Endothelial cell of umbilical vein (primary cell): ENCODE measurements around the gene RNF224. TPM values are rescaled to one million over a fixed set of nuclear protein-coding genes. Genes with fewer than 3 reads are reported as not detected.

Experiments
- BruUV-seq: library from RNA; stranded (reverse); fragments of 400-500 nt; replicated peaks from 2 replicates; lab custom pipeline; 2021; lab: Mats Ljungman, UMichigan
- CTCF ChIA-PET: fragments of 300-600, 350-600 bp; sonication (Branson Sonifier 250); formaldehyde crosslinking; loops from one replicate; lab custom pipeline; 2021; ENCODE audit warnings: antibody characterized with exemption, inconsistent platforms; lab: Charles Lee
- POLR2A ChIA-PET: fragments of 300-600, 350-600 bp; sonication (Branson Sonifier 250); formaldehyde crosslinking; loops from one replicate; lab custom pipeline; 2021; ENCODE audit warnings: antibody characterized with exemption, inconsistent platforms; lab: Charles Lee
- DNase-seq: peaks from one replicate; pipeline ENCODE4 v3.0.0-alpha.2; 2011; ENCODE audit warnings: low read depth, low spot score
- FAIRE-seq: peaks from 2 replicates; lab custom pipeline; 2011; peaks lifted over from hg19 to GRCh38; lab: Jason Lieb, UNC
- H2AFZ ChIP-seq: 2 replicates; pipeline ENCODE4 v1.6.0; 2012; ENCODE audit warnings: low read depth, low read length, control low read depth, inconsistent platforms
- H3K27ac ChIP-seq: 2 replicates; pipeline ENCODE4 v1.5.1; 2011; ENCODE audit warnings: low read depth, mild to moderate bottlenecking, control low read depth, low read length, moderate library complexity; ENCODE audit not compliant: insufficient read depth
- H3K27me3 ChIP-seq, 2 experiments: 2 replicates each; pipeline versions ENCODE4 v1.6.0 to v1.6.1; 2011; ENCODE audit warnings: low read length in 2 of 2, mixed read lengths in 1 of 2; ENCODE audit not compliant: control insufficient read depth in 2 of 2, insufficient read depth in 2 of 2
- H3K36me3 ChIP-seq, 2 experiments: 2 replicates in 1 of 2; 3 replicates in 1 of 2; pipeline ENCODE4 v1.5.1; 2011; ENCODE audit warnings: low read length in 2 of 2, mild to moderate bottlenecking in 1 of 2, moderate library complexity in 1 of 2; ENCODE audit not compliant: control insufficient read depth in 2 of 2, insufficient read depth in 2 of 2; ENCODE audit errors: extremely low read depth in 1 of 2
- H3K4me1 ChIP-seq: 3 replicates; pipeline ENCODE4 v1.5.1; 2011; ENCODE audit warnings: mild to moderate bottlenecking, low read length; ENCODE audit not compliant: control insufficient read depth, insufficient read depth; ENCODE audit errors: extremely low read depth
- H3K4me2 ChIP-seq: 2 replicates; pipeline ENCODE4 v1.6.1; 2011; ENCODE audit warnings: low read length, control low read depth, mixed read lengths; ENCODE audit not compliant: insufficient read depth
- H3K4me3 ChIP-seq, 3 experiments: fragments of 200-600 bp in 1 of 3; sonication (generic), shearing (Covaris generic) in 1 of 3; replicated peaks in 1 of 3; 2 replicates each; pipeline ENCODE4 v1.5.1; 2011 to 2016; ENCODE audit warnings: control low read depth in 3 of 3, low read length in 3 of 3, mild to moderate bottlenecking in 2 of 3, inconsistent platforms in 1 of 3, low read depth in 1 of 3, moderate library complexity in 1 of 3; ENCODE audit not compliant: insufficient read depth in 1 of 3
- H3K79me2 ChIP-seq: 2 replicates; pipeline ENCODE4 v1.6.0; 2012; ENCODE audit warnings: low read length, inconsistent platforms; ENCODE audit not compliant: control insufficient read depth, insufficient read depth
- H3K9ac ChIP-seq: replicated peaks from 2 replicates; pipeline ENCODE3; 2011; ENCODE audit warnings: low read length, control low read depth; ENCODE audit not compliant: insufficient read depth; ENCODE audit errors: extremely low read depth
- H3K9me1 ChIP-seq: replicated peaks from 3 replicates; pipeline ENCODE4 v1.6.0; 2011; ENCODE audit warnings: mild to moderate bottlenecking, low read length; ENCODE audit not compliant: control insufficient read depth, insufficient read depth; ENCODE audit errors: extremely low read depth
- H3K9me3 ChIP-seq: replicated peaks from 2 replicates; pipeline ENCODE4 v1.5.1; 2012; ENCODE audit warnings: low read length, inconsistent platforms; ENCODE audit not compliant: control insufficient read depth, insufficient read depth
- H4K20me1 ChIP-seq: replicated peaks from 2 replicates; pipeline ENCODE3; 2011; ENCODE audit warnings: mild to moderate bottlenecking, low read length; ENCODE audit not compliant: control insufficient read depth, insufficient read depth; ENCODE audit errors: extremely low read depth
- EZH2 ChIP-seq: IDR thresholded peaks from 2 replicates; pipeline ENCODE4 v1.6.1; 2012; ENCODE audit warnings: borderline replicate concordance, low read depth, mild to moderate bottlenecking, moderate library complexity, low read length, inconsistent platforms; ENCODE audit not compliant: severe bottlenecking
- FOS ChIP-seq: IDR thresholded peaks from 2 replicates; pipeline ENCODE4 v1.6.1; 2011; ENCODE audit warnings: mild to moderate bottlenecking, low read length, moderate library complexity, borderline replicate concordance; ENCODE audit not compliant: insufficient read depth
- GATA2 ChIP-seq: IDR thresholded peaks from 2 replicates; pipeline ENCODE4 v1.7.0; 2011; ENCODE audit warnings: low read depth, mild to moderate bottlenecking, moderate library complexity, mixed read lengths, low read length; ENCODE audit not compliant: insufficient read length, insufficient read depth
- JUN ChIP-seq: IDR thresholded peaks from 2 replicates; pipeline ENCODE4 v1.6.1; 2011; ENCODE audit warnings: borderline replicate concordance, low read depth; ENCODE audit not compliant: insufficient read length, insufficient read depth
- MYC ChIP-seq: IDR thresholded peaks from one replicate; pipeline ENCODE4 v1.6.1; 2011; ENCODE audit warnings: mild to moderate bottlenecking, low read depth, low read length
- POLR2A ChIP-seq: IDR thresholded peaks from 2 replicates; pipeline ENCODE4 v1.6.1; 2012; ENCODE audit warnings: low read depth, mild to moderate bottlenecking, control low read depth, low read length
- POLR2AphosphoS5 ChIP-seq: IDR thresholded peaks from 2 replicates; pipeline ENCODE4 v1.6.1; 2012; ENCODE audit warnings: low read depth, mild to moderate bottlenecking, control low read depth, low read length, moderate library complexity; ENCODE audit not compliant: insufficient read depth
- dilution Hi-C: fragments of 300-500 bp; cut with MboI; formaldehyde crosslinking; loops from one replicate; pipeline ENCODE4 v1.15.0; 2019; ENCODE audit warnings: low sequenced_read_pairs; ENCODE audit not compliant: extremely low pct_ligation_motif_present
- intact Hi-C: fragments of 100-400 bp; cut with micrococcal nuclease; formaldehyde crosslinking; loops from one replicate; pipeline ENCODE4 v1.10.0; 2022
- polyA plus RNA-seq, 4 experiments: library from polyadenylated mRNA; depleted of rRNA in 3 of 4; stranded (reverse) in 3 of 4; unstranded in 1 of 4; fragments of >200 nt; gene quantifications; 2 replicates each; pipeline versions ENCODE4 v1.2.1 to v1.2.3, GENCODE V29; 2011 to 2012; ENCODE audit warnings: missing spikeins in 1 of 4
- total RNA-seq: library from RNA; stranded (reverse); gene quantifications from 2 replicates; pipeline ENCODE4 v1.2.3, GENCODE V29; 2021
- TF ChIP-seq, protein P1 (sequence below): IDR thresholded peaks from 2 replicates; pipeline ENCODE4 v1.6.1; 2011; ENCODE audit not compliant: insufficient read depth, insufficient read length
- TF ChIP-seq, protein P2 (sequence below), 2 donors: IDR thresholded peaks; 1 replicate in 1 of 2; 2 replicates in 1 of 2; pipeline ENCODE4 v1.5.1; 2011; ENCODE audit warnings: low read length in 2 of 2, mild to moderate bottlenecking in 2 of 2, moderate library complexity in 2 of 2, control low read depth in 1 of 2, inconsistent platforms in 1 of 2, low read depth in 1 of 2; ENCODE audit not compliant: insufficient read depth in 1 of 2; ENCODE audit errors: extremely low read depth in 1 of 2

Gene RNF224
- total and polyA plus RNA-seq, 2 donors (not counting 3 experiments of a cell fraction or from before 2014, with no cell fraction given) = not detected

DNA sequence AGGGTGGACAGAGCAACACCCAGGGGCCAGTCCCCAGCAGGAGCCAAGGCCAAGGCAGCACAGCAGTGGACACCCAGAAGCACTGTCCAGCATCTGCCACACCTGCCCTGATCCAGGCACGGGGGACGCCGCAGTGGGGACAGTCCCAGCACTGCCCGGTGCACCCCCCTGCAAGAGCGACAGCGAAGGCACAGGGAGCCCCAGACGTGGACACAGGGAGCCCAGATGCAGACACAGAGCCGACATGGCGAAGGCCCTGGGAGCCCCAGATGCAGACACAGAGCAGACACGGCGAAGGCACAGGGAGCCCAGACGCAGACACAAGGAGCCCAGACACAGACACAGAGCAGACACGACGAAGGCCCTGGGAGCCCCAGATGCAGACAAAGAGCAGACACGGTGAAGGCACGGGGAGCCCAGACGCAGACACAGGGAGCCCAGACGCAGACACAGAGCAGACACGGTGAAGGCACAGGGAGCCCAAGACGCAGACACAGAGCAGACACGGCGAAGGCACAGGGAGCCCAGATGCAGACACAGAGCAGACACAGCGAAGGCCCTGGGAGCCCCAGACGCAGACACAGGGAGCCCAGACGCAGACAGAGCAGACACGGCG lies 43.2 kb upstream of the RNF224 start:
- Histone ChIP-seq H3K9ac (no peak overlapping the region), H3K4me2 (no peak overlapping the region), H4K20me1 (no peaks in the 10 kb centered on the region), H3K9me3 (no peaks in the 10 kb centered on the region), H3K4me1 (peaks cover 9% of the 10 kb centered on the region), H3K9me1 (no peaks in the 10 kb centered on the region), H3K4me3 (no peak overlapping the region), H3K79me2 (peaks cover 21% of the 10 kb centered on the region), H3K36me3 (peaks cover 0 to 53% of the 10 kb centered on the region in 2 experiments), H3K27ac (no peak overlapping the region), H3K27me3 (no peaks in the 10 kb centered on the region), H2AFZ (no peak overlapping the region)
- TF ChIP-seq POLR2A (no peak), POLR2AphosphoS5 (no peak), GATA2 (no peak), FOS (no peak), JUN (no peak), EZH2 (no peak), MYC (no peak)
- TF ChIP-seq, protein P1, sequence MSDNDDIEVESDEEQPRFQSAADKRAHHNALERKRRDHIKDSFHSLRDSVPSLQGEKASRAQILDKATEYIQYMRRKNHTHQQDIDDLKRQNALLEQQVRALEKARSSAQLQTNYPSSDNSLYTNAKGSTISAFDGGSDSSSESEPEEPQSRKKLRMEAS = no peak
- TF ChIP-seq, protein P2, sequence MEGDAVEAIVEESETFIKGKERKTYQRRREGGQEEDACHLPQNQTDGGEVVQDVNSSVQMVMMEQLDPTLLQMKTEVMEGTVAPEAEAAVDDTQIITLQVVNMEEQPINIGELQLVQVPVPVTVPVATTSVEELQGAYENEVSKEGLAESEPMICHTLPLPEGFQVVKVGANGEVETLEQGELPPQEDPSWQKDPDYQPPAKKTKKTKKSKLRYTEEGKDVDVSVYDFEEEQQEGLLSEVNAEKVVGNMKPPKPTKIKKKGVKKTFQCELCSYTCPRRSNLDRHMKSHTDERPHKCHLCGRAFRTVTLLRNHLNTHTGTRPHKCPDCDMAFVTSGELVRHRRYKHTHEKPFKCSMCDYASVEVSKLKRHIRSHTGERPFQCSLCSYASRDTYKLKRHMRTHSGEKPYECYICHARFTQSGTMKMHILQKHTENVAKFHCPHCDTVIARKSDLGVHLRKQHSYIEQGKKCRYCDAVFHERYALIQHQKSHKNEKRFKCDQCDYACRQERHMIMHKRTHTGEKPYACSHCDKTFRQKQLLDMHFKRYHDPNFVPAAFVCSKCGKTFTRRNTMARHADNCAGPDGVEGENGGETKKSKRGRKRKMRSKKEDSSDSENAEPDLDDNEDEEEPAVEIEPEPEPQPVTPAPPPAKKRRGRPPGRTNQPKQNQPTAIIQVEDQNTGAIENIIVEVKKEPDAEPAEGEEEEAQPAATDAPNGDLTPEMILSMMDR (IDR thresholded peaks at IDR 0.05; ENCODE audit: extremely low read depth in 1 of 2, insufficient read depth in 1 of 2, low read depth in 1 of 2, low read length in 2 of 2) = no peak
- intact Hi-C loops (no loop called here), dilution Hi-C loops (no loop called here)
- no peak for FAIRE-seq
- no peak for DNase-seq
- ChIA-PET POLR2A (interaction anchor here (0.6 kb wide), 1 partner anchor 61 kb away, joined by 6 read pairs; no protein-coding TSS in a partner anchor), CTCF (no interaction called here)
- BruUV-seq = no TSS peak
